Keratinocyte (primary cell): ENCODE data around the gene LRRN4CL. TPM values are rescaled to one million over a fixed set of nuclear protein-coding genes. Genes with fewer than 3 reads are reported as not detected.
"Not testable (repeated sequence)": the region's sequence is repeated elsewhere in the genome, so short reads cannot be mapped to it uniquely, and the experiment has no call there.

Source experiments
- DNase-seq: peaks from one replicate; pipeline ENCODE4 v3.0.0-alpha.2; 2011; ENCODE audit warnings: low read depth, missing footprints, low spot score
- FAIRE-seq: peaks from 2 replicates; lab custom pipeline; 2011; peaks lifted over from hg19 to GRCh38; lab: Jason Lieb, UNC
- H2AFZ ChIP-seq: 2 replicates; pipeline ENCODE4 v1.6.0; 2012; ENCODE audit warnings: low read length, control low read depth, inconsistent platforms; ENCODE audit not compliant: control insufficient read depth
- H3K27ac ChIP-seq: 2 replicates; pipeline ENCODE4 v1.5.1; 2011; ENCODE audit warnings: low read length; ENCODE audit not compliant: control insufficient read depth, insufficient read depth
- H3K27me3 ChIP-seq: 3 replicates; pipeline ENCODE4 v1.6.0; 2011; ENCODE audit warnings: low read length; ENCODE audit not compliant: control insufficient read depth, insufficient read depth; ENCODE audit errors: extremely low read depth
- H3K36me3 ChIP-seq, 2 experiments: 2 replicates in 1 of 2; 3 replicates in 1 of 2; pipeline ENCODE4 v1.5.1; 2011; ENCODE audit warnings: low read length in 2 of 2, mild to moderate bottlenecking in 1 of 2; ENCODE audit not compliant: control insufficient read depth in 2 of 2, insufficient read depth in 2 of 2; ENCODE audit errors: extremely low read depth in 1 of 2
- H3K4me1 ChIP-seq: 3 replicates; pipeline ENCODE4 v1.5.1; 2011; ENCODE audit warnings: low read length; ENCODE audit not compliant: control insufficient read depth, insufficient read depth; ENCODE audit errors: extremely low read depth
- H3K4me2 ChIP-seq: 3 replicates; pipeline ENCODE4 v1.6.0; 2011; ENCODE audit warnings: low read depth, low read length; ENCODE audit not compliant: control insufficient read depth, insufficient read depth; ENCODE audit errors: extremely low read depth
- H3K4me3 ChIP-seq, 3 experiments: fragments of 200-600 bp in 1 of 3; sonication (generic) in 1 of 3; 2 replicates in 2 of 3; 3 replicates in 1 of 3; pipeline ENCODE4 v1.5.1; 2011 to 2016; ENCODE audit warnings: low read length in 3 of 3, mild to moderate bottlenecking in 3 of 3, control low read depth in 2 of 3, inconsistent platforms in 1 of 3, low read depth in 1 of 3, mixed read lengths in 1 of 3, mixed run types in 1 of 3, moderate library complexity in 1 of 3; ENCODE audit not compliant: control insufficient read depth in 2 of 3, insufficient read depth in 2 of 3; ENCODE audit errors: extremely low read depth in 1 of 3
- H3K79me2 ChIP-seq: 2 replicates; pipeline ENCODE4 v1.6.0; 2012; ENCODE audit warnings: low read length; ENCODE audit not compliant: control insufficient read depth, insufficient read depth
- H3K9ac ChIP-seq: 3 replicates; pipeline ENCODE4 v1.6.0; 2011; ENCODE audit warnings: low read length; ENCODE audit not compliant: control insufficient read depth, insufficient read depth; ENCODE audit errors: extremely low read depth
- H3K9me1 ChIP-seq: 3 replicates; pipeline ENCODE4 v1.6.0; 2011; ENCODE audit warnings: low read length; ENCODE audit not compliant: control insufficient read depth, insufficient read depth; ENCODE audit errors: extremely low read depth
- H3K9me3 ChIP-seq: 2 replicates; pipeline ENCODE4 v1.5.1; 2012; ENCODE audit warnings: low read depth, low read length; ENCODE audit not compliant: control insufficient read depth
- H4K20me1 ChIP-seq: 3 replicates; pipeline ENCODE4 v1.6.0; 2011; ENCODE audit warnings: low read length; ENCODE audit not compliant: control insufficient read depth, insufficient read depth; ENCODE audit errors: extremely low read depth
- CTCF ChIP-seq, 3 experiments: IDR thresholded peaks in 1 of 3; conservative IDR thresholded peaks in 1 of 3; optimal IDR thresholded peaks in 1 of 3; 2 replicates in 2 of 3; 3 replicates in 1 of 3; pipeline versions ENCODE3 to v1.5.1; 2011; ENCODE audit warnings: low read length in 3 of 3, mild to moderate bottlenecking in 3 of 3, moderate library complexity in 2 of 3, control low read depth in 1 of 3, inconsistent platforms in 1 of 3; ENCODE audit not compliant: insufficient read depth in 2 of 3; ENCODE audit errors: extremely low read depth in 1 of 3
- EZH2 ChIP-seq: IDR thresholded peaks from one replicate; pipeline ENCODE4 v1.6.1; 2012; ENCODE audit warnings: inconsistent platforms, mild to moderate bottlenecking, low read length, moderate library complexity
- dilution Hi-C: fragments of 300-500 bp; cut with MboI; formaldehyde crosslinking; loops from one replicate; pipeline ENCODE4 v1.7.0; 2020; ENCODE audit warnings: low sequenced_read_pairs; ENCODE audit not compliant: extremely low pct_ligation_motif_present
- polyA plus RNA-seq, 5 experiments: library from polyadenylated mRNA; depleted of rRNA in 3 of 5; stranded (reverse) in 3 of 5; stranded (forward) in 1 of 5; unstranded in 1 of 5; fragments of >200 nt; gene quantifications; 1 replicate in 1 of 5; 2 replicates in 3 of 5; 3 replicates in 1 of 5; pipeline versions ENCODE4 v1.2.1 to v1.2.3, GENCODE V29; 2011 to 2012; ENCODE audit warnings: missing spikeins in 2 of 5, low read depth in 1 of 5, low replicate concordance in 1 of 5

The LRRN4CL gene
- polyA plus RNA-seq, 1 donor (not counting 4 experiments of a cell fraction or from before 2014, with no cell fraction given), result 0.08 TPM

GRCh38 chr11:62676698-62677097 lies 12.6 kb downstream of the LRRN4CL start:
- DNase-seq, result no peak
- H2AFZ ChIP-seq, result no peak overlapping the region
- no peak for FAIRE-seq
- no peak for TF ChIP-seq EZH2
- no peak for TF ChIP-seq CTCF (optimal IDR thresholded peaks at IDR 0.05 in 1 of 3, IDR thresholded peaks at IDR 0.05 in 1 of 3, conservative IDR thresholded peaks at IDR 0.05 in 1 of 3; ENCODE audit: extremely low read depth in 1 of 3, insufficient read depth in 2 of 3, low read length in 3 of 3)
- dilution Hi-C loops, result no loop called here
- no peaks in the 10 kb centered on the region for H3K9me3 ChIP-seq
- no peaks in the 10 kb centered on the region for H3K9me1 ChIP-seq
- H3K79me2 ChIP-seq, result peaks cover 40% of the 10 kb centered on the region
- peaks cover 11 to 19% of the 10 kb centered on the region in 2 experiments for H3K36me3 ChIP-seq
- peaks cover 20% of the 10 kb centered on the region for H3K4me1 ChIP-seq
- no peaks in the 10 kb centered on the region for H4K20me1 ChIP-seq
- H3K27me3 ChIP-seq, result no peaks in the 10 kb centered on the region
- H3K9ac ChIP-seq, result no peak overlapping the region
- H3K4me3 ChIP-seq, result no peak overlapping the region
- H3K27ac ChIP-seq, result no peak overlapping the region
- H3K4me2 ChIP-seq, result no peak overlapping the region

- H3K27ac ChIP-seq, H3K9me3 ChIP-seq, H2AFZ ChIP-seq, H3K9ac ChIP-seq, dilution Hi-C loops, H3K4me2 ChIP-seq, H3K4me3 ChIP-seq, FAIRE-seq, H3K9me1 ChIP-seq, H3K27me3 ChIP-seq, H4K20me1 ChIP-seq, DNase-seq: not testable (repeated sequence)
- H3K4me1 ChIP-seq, result peaks cover 20% of the 10 kb centered on the region
- peaks cover 11 to 19% of the 10 kb centered on the region in 2 experiments for H3K36me3 ChIP-seq
- peaks cover 48% of the 10 kb centered on the region for H3K79me2 ChIP-seq
These were observed 13.9 kb downstream of the LRRN4CL start for GRCh38 chr11:62675415-62675814.

- Histone ChIP-seq H3K4me2 (peak overlapping the region; percentile 81), H3K4me3 (no peak overlapping the region), H3K4me1 (peaks cover 24% of the 10 kb centered on the region), H3K27me3 (no peaks in the 10 kb centered on the region), H3K9ac (no peak overlapping the region), H3K9me3 (no peaks in the 10 kb centered on the region), H3K9me1 (no peaks in the 10 kb centered on the region), H4K20me1 (no peaks in the 10 kb centered on the region), H3K79me2 (peaks cover 44% of the 10 kb centered on the region), H3K27ac (no peak overlapping the region), H3K36me3 (peaks cover 14 to 26% of the 10 kb centered on the region in 2 experiments), H2AFZ (no peak overlapping the region)
- TF ChIP-seq EZH2 (no peak), CTCF (optimal IDR thresholded peaks at IDR 0.05 in 1 of 3, IDR thresholded peaks at IDR 0.05 in 1 of 3, conservative IDR thresholded peaks at IDR 0.05 in 1 of 3; ENCODE audit: extremely low read depth in 1 of 3, insufficient read depth in 2 of 3, low read length in 3 of 3) (no peak)
- FAIRE-seq (no peak), DNase-seq (no peak)
- dilution Hi-C loops, result no loop called here
These were observed 16.2 kb downstream of the LRRN4CL start for GRCh38 chr11:62673196-62673525.
